SK-N-SH (cell line): ENCODE results near the gene IFNA17. TPM values are rescaled to one million over a fixed set of nuclear protein-coding genes. Genes with fewer than 3 reads are reported as not detected.

ENCODE experiments used
- CTCF ChIA-PET: fragments of 300-600, 350-600 bp; formaldehyde crosslinking; extraction: SDS; loops from one replicate; lab custom pipeline; 2021; lab: Yijun Ruan, JAX
- POLR2A ChIA-PET: fragments of 350-600 bp; sonication (Branson Sonifier 250); formaldehyde crosslinking; extraction: SDS; loops from one replicate; lab custom pipeline; 2020; ENCODE audit warnings: antibody characterized with exemption, inconsistent platforms; lab: Yijun Ruan, JAX
- DNase-seq: peaks from one replicate; pipeline ENCODE4 v3.0.0; 2012
- H2AFZ ChIP-seq: fragments of 200-600 bp; sonication (generic); 2 replicates; pipeline ENCODE4 v1.8.1; 2016; ENCODE audit warnings: antibody characterized with exemption, mild to moderate bottlenecking, low read depth
- H3F3A ChIP-seq: fragments of 200-600 bp; sonication (generic); replicated peaks from 2 replicates; pipeline ENCODE3; 2016; ENCODE audit warnings: antibody characterized with exemption, mild to moderate bottlenecking; ENCODE audit not compliant: insufficient read depth
- H3K27ac ChIP-seq, 2 experiments: fragments of 200-500 bp in 1 of 2; fragments of 200-600 bp in 1 of 2; sonication (Bioruptor generic) in 1 of 2; sonication (generic), shearing (Covaris generic) in 1 of 2; 2 replicates each; pipeline versions ENCODE4 v1.5.1 to v1.6.1; 2014 to 2016; ENCODE audit warnings: low read depth in 2 of 2, inconsistent platforms in 1 of 2, low read length in 1 of 2, mild to moderate bottlenecking in 1 of 2, mixed read lengths in 1 of 2
- H3K27me3 ChIP-seq: fragments of 200-600 bp; sonication (generic), shearing (Covaris generic); 2 replicates; pipeline ENCODE4 v1.6.1; 2016; ENCODE audit warnings: mixed run types; ENCODE audit not compliant: insufficient read depth
- H3K36me3 ChIP-seq, 2 experiments: fragments of 200-500 bp in 1 of 2; fragments of 200-600 bp in 1 of 2; sonication (Bioruptor generic) in 1 of 2; sonication (generic) in 1 of 2; replicated peaks in 1 of 2; 2 replicates each; pipeline versions ENCODE3 to v1.5.1; 2014 to 2016; ENCODE audit warnings: low read length in 1 of 2, mild to moderate bottlenecking in 1 of 2; ENCODE audit not compliant: insufficient read depth in 2 of 2, control insufficient read depth in 1 of 2
- H3K4me1 ChIP-seq, 2 experiments: fragments of 200-500 bp in 1 of 2; fragments of 200-600 bp in 1 of 2; sonication (Bioruptor generic) in 1 of 2; sonication (generic), shearing (Covaris generic) in 1 of 2; 2 replicates each; pipeline versions ENCODE4 v1.5.1 to v1.6.1; 2014 to 2016; ENCODE audit warnings: low read depth in 1 of 2, low read length in 1 of 2, mixed run types in 1 of 2; ENCODE audit not compliant: insufficient read depth in 2 of 2, control insufficient read depth in 1 of 2
- H3K4me2 ChIP-seq: fragments of 200-600 bp; sonication (generic), shearing (Covaris generic); 2 replicates; pipeline ENCODE4 v1.6.1; 2017; ENCODE audit warnings: mixed run types
- H3K4me3 ChIP-seq, 2 experiments: fragments of 200-500 bp in 1 of 2; fragments of 200-600 bp in 1 of 2; sonication (Bioruptor generic) in 1 of 2; sonication (generic), shearing (Covaris generic) in 1 of 2; 2 replicates each; pipeline versions ENCODE4 v1.5.1 to v1.8.1; 2014 to 2016; ENCODE audit warnings: low read depth in 2 of 2, inconsistent platforms in 1 of 2, low read length in 1 of 2, mild to moderate bottlenecking in 1 of 2, mixed read lengths in 1 of 2, moderate library complexity in 1 of 2
- H3K79me2 ChIP-seq: fragments of 200-600 bp; sonication (generic); 2 replicates; pipeline ENCODE4 v1.8.1; 2017; ENCODE audit warnings: mild to moderate bottlenecking; ENCODE audit not compliant: insufficient read depth
- H3K9ac ChIP-seq: fragments of 200-600 bp; sonication (generic); 2 replicates; pipeline ENCODE4 v1.6.1; 2017; ENCODE audit warnings: mixed run types
- H3K9me2 ChIP-seq: fragments of 200-600 bp; sonication (generic); 2 replicates; pipeline ENCODE4 v1.6.1; 2017; ENCODE audit warnings: mixed run types
- H3K9me3 ChIP-seq: fragments of 200-600 bp; sonication (generic); 2 replicates; pipeline ENCODE4 v1.6.1; 2017; ENCODE audit warnings: mixed run types, mild to moderate bottlenecking, moderate library complexity
- H4K20me1 ChIP-seq: fragments of 200-600 bp; sonication (generic); 2 replicates; pipeline ENCODE4 v1.6.1; 2017; ENCODE audit warnings: mild to moderate bottlenecking, mixed run types; ENCODE audit not compliant: insufficient read depth
- CHD2 ChIP-seq: fragments of 150-350 bp; IDR thresholded peaks from 2 replicates; pipeline ENCODE4 v1.6.1; 2018; ENCODE audit warnings: low read length; ENCODE audit not compliant: partially characterized antibody
- ELF1 ChIP-seq: IDR thresholded peaks from 2 replicates; pipeline ENCODE4 v1.4.0; 2012
- EP300 ChIP-seq, 2 experiments: IDR thresholded peaks; 2 replicates each; pipeline versions ENCODE4 v1.4.0 to v1.6.1; 2012; ENCODE audit warnings: borderline replicate concordance in 1 of 2, low read depth in 1 of 2, low read length in 1 of 2
- EZH2phosphoT487 ChIP-seq: fragments of 200-600 bp; sonication (generic); IDR thresholded peaks from 2 replicates; pipeline ENCODE4 v1.6.1; 2017; ENCODE audit warnings: low read depth, mixed run types, mild to moderate bottlenecking, antibody characterized with exemption, moderate library complexity, borderline replicate concordance
- FOXM1 ChIP-seq: IDR thresholded peaks from 2 replicates; pipeline ENCODE4 v1.4.0; 2012; ENCODE audit warnings: low read depth, mild to moderate bottlenecking
- GATA2 ChIP-seq: sonication (generic); formaldehyde crosslinking; IDR thresholded peaks from 2 replicates; pipeline ENCODE4 v1.5.0; 2020; ENCODE audit warnings: mild to moderate bottlenecking, missing genetic modification reagents
- MXI1 ChIP-seq: IDR thresholded peaks from 2 replicates; pipeline ENCODE4 v1.6.1; 2012; ENCODE audit warnings: mild to moderate bottlenecking, low read depth, low read length, improper control_type of control experiment
- RXRA ChIP-seq: IDR thresholded peaks from 2 replicates; pipeline ENCODE4 v1.4.0; 2012; ENCODE audit warnings: low read depth, mild to moderate bottlenecking, borderline replicate concordance
- TCF12 ChIP-seq: IDR thresholded peaks from 2 replicates; pipeline ENCODE4 v1.4.0; 2012
- TEAD4 ChIP-seq: IDR thresholded peaks from 2 replicates; pipeline ENCODE4 v1.4.0; 2012; ENCODE audit warnings: mild to moderate bottlenecking, borderline replicate concordance; ENCODE audit not compliant: insufficient read depth
- YY1 ChIP-seq: IDR thresholded peaks from 2 replicates; pipeline ENCODE4 v1.4.0; 2012; ENCODE audit warnings: low read depth, mild to moderate bottlenecking
- WGBS: methylation state at CpG from one replicate; pipeline ENCODE4 v1.1.6; 2017; ENCODE audit warnings: low lambda C conversion rate; 5-methylcytosine and 5-hydroxymethylcytosine counted together
- polyA plus RNA-seq, 3 experiments: library from polyadenylated mRNA; depleted of rRNA; stranded (reverse); fragments of >200 nt; gene quantifications; 2 replicates each; pipeline ENCODE4 v1.2.3, GENCODE V29; 2012
- TF ChIP-seq, protein P1 (sequence below): IDR thresholded peaks from 2 replicates; pipeline ENCODE4 v1.4.0; 2012; ENCODE audit warnings: low read depth, borderline replicate concordance
- TF ChIP-seq, protein P2 (sequence below): IDR thresholded peaks from 2 replicates; pipeline ENCODE4 v1.4.0; 2012; ENCODE audit warnings: low read depth, borderline replicate concordance
- TF ChIP-seq, protein P3 (sequence below): fragments of 200-600 bp; sonication (generic); IDR thresholded peaks from 2 replicates; pipeline ENCODE4 v1.6.1; 2017; ENCODE audit warnings: antibody characterized with exemption, mild to moderate bottlenecking, moderate library complexity

Gene IFNA17
- polyA plus RNA-seq, 1 of the 3 experiments (the other 2 are of a cell fraction): not detected

DNA sequence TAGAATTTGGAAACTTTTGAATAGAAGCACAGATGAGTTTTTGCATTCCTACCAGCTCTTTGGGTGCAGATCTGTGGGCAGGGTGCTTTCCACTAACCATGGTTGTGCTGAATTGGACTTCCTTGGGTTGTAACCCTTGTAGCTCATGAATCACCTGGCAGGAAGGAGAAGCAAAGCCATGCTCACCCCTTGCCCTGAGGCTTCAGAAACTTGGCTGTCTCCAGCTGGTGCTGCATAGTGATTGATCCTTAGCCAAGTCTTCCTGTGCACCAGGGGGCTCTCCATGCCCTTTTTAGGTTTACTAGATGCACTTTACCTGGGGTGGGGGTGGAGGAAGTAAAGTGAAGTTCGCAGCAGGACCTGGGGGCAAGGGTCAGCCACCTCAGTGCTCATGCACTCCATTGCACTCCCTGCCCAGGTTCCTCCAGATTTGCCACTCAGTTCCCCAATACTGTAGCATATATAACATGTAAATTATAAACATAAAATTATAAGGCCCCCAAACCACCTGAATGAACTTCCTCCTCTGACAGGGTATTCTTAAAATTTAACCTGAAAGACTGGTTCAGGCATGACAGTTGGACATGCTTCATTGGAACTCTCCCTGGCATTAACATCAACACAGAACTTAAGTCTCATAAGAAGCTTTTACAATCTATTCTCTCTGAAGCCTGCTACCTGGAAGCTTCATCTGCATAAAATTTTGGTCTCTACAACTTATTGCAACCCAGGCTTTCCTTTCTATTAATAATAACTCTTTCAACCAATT is 37.6 kb upstream of the IFNA17 start:
- no peak overlapping the region for H3K27ac ChIP-seq
- CTCF ChIA-PET: no interaction called here
- H3K36me3 ChIP-seq: no peaks in the 10 kb centered on the region
- no peaks in the 10 kb centered on the region for H3K9me3 ChIP-seq
- H3K9me2 ChIP-seq: no peaks in the 10 kb centered on the region
- TF ChIP-seq TEAD4 (no peak), CHD2 (no peak), TCF12 (no peak), YY1 (no peak), EZH2phosphoT487 (no peak), EP300 (IDR thresholded peaks at IDR 0.05; ENCODE audit: borderline replicate concordance in 1 of 2, low read depth in 1 of 2, low read length in 1 of 2) (no peak), FOXM1 (no peak), GATA2 (no peak), ELF1 (no peak), MXI1 (no peak), RXRA (no peak)
- TF ChIP-seq, protein P1, sequence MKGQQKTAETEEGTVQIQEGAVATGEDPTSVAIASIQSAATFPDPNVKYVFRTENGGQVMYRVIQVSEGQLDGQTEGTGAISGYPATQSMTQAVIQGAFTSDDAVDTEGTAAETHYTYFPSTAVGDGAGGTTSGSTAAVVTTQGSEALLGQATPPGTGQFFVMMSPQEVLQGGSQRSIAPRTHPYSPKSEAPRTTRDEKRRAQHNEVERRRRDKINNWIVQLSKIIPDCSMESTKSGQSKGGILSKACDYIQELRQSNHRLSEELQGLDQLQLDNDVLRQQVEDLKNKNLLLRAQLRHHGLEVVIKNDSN: no peak
- TF ChIP-seq, protein P2, sequence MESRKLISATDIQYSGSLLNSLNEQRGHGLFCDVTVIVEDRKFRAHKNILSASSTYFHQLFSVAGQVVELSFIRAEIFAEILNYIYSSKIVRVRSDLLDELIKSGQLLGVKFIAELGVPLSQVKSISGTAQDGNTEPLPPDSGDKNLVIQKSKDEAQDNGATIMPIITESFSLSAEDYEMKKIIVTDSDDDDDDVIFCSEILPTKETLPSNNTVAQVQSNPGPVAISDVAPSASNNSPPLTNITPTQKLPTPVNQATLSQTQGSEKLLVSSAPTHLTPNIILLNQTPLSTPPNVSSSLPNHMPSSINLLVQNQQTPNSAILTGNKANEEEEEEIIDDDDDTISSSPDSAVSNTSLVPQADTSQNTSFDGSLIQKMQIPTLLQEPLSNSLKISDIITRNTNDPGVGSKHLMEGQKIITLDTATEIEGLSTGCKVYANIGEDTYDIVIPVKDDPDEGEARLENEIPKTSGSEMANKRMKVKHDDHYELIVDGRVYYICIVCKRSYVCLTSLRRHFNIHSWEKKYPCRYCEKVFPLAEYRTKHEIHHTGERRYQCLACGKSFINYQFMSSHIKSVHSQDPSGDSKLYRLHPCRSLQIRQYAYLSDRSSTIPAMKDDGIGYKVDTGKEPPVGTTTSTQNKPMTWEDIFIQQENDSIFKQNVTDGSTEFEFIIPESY: no peak
- TF ChIP-seq, protein P3, sequence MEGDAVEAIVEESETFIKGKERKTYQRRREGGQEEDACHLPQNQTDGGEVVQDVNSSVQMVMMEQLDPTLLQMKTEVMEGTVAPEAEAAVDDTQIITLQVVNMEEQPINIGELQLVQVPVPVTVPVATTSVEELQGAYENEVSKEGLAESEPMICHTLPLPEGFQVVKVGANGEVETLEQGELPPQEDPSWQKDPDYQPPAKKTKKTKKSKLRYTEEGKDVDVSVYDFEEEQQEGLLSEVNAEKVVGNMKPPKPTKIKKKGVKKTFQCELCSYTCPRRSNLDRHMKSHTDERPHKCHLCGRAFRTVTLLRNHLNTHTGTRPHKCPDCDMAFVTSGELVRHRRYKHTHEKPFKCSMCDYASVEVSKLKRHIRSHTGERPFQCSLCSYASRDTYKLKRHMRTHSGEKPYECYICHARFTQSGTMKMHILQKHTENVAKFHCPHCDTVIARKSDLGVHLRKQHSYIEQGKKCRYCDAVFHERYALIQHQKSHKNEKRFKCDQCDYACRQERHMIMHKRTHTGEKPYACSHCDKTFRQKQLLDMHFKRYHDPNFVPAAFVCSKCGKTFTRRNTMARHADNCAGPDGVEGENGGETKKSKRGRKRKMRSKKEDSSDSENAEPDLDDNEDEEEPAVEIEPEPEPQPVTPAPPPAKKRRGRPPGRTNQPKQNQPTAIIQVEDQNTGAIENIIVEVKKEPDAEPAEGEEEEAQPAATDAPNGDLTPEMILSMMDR: no peak
- H3K79me2 ChIP-seq: no peaks in the 10 kb centered on the region
- H3K4me3 ChIP-seq: no peak overlapping the region
- no peak overlapping the region for H3K9ac ChIP-seq
- no peaks in the 10 kb centered on the region for H4K20me1 ChIP-seq
- no peak overlapping the region for H3K4me2 ChIP-seq
- DNase-seq: no peak
- no peaks in the 10 kb centered on the region for H3F3A ChIP-seq
- no peaks in the 10 kb centered on the region for H3K4me1 ChIP-seq
- WGBS: 0% methylated on average over 1 of the region's 1 CpG
- H2AFZ ChIP-seq: no peak overlapping the region
- POLR2A ChIA-PET: no interaction called here
- H3K27me3 ChIP-seq: no peaks in the 10 kb centered on the region
